K562 (cell line): ENCODE measurements around the gene CRACDL.

ENCODE experiments used
- BHLHE40 ChIP-seq: IDR thresholded peaks from 2 replicates; pipeline ENCODE4 v1.6.1; 2011; ENCODE audit warnings: low read length, improper control_type of control experiment
- CTCF ChIP-seq, 3 experiments: IDR thresholded peaks in 2 of 3; conservative IDR thresholded peaks in 1 of 3; 2 replicates each; pipeline ENCODE4 v1.5.1; 2011 to 2012; ENCODE audit warnings: low read length in 3 of 3, mild to moderate bottlenecking in 3 of 3, control low read depth in 2 of 3, improper control_type of control experiment in 1 of 3, inconsistent platforms in 1 of 3, low read depth in 1 of 3, mixed read lengths in 1 of 3, moderate library complexity in 1 of 3; ENCODE audit not compliant: insufficient read depth in 2 of 3
- POLR2A ChIP-seq: fragments of 450-650 bp; conservative IDR thresholded peaks from 2 replicates; pipeline ENCODE4 v1.6.1; 2016
- TCF7 ChIP-seq: sonication (generic); IDR thresholded peaks from 2 replicates; pipeline ENCODE4 v1.6.1; 2016; ENCODE audit warnings: antibody characterized with exemption, borderline replicate concordance
- TGIF2 ChIP-seq: sonication (generic); formaldehyde crosslinking; IDR thresholded peaks from 2 replicates; pipeline ENCODE4 v1.8.1; 2022; ENCODE audit warnings: mild to moderate bottlenecking, missing genetic modification reagents, moderate library complexity
- ZNF124 ChIP-seq: sonication (generic); formaldehyde crosslinking; IDR thresholded peaks from 2 replicates; pipeline ENCODE4 v1.8.1; 2022; ENCODE audit warnings: missing genetic modification reagents
- ZNF384 ChIP-seq: IDR thresholded peaks from 2 replicates; pipeline ENCODE4 v1.6.1; 2012; ENCODE audit warnings: low read depth, low read length, improper control_type of control experiment
- ZNF408 ChIP-seq: fragments of 250-450 bp; sonication (Bioruptor Pico); IDR thresholded peaks from 2 replicates; pipeline ENCODE4 v1.4.0; 2020; ENCODE audit warnings: low read depth, mild to moderate bottlenecking, moderate library complexity
- ZNF655 ChIP-seq: fragments of 250-450 bp; sonication (Bioruptor Pico); IDR thresholded peaks from 2 replicates; pipeline ENCODE4 v1.5.0; 2021

GRCh38 chr2:98744595-98744994 is 191.4 kb downstream of the CRACDL start:
- TF ChIP-seq CTCF (IDR thresholded peaks at IDR 0.05 in 2 of 3, conservative IDR thresholded peaks at IDR 0.05 in 1 of 3; ENCODE audit: insufficient read depth in 2 of 3, low read depth in 1 of 3, low read length in 3 of 3) (no peak), POLR2A (no peak), TCF7 (no peak), TGIF2 (CRISPR knock-in tag) (no peak), ZNF384 (no peak), ZNF655 (CRISPR knock-in tag) (no peak), ZNF408 (CRISPR knock-in tag) (no peak), BHLHE40 (no peak), ZNF124 (CRISPR knock-in tag) (no peak)
